Activated B cell treated with CpG ODN at 0.5 μM for 24 hours (primary cell): ENCODE measurements around the gene GDI1. TPM values are rescaled to one million over a fixed set of nuclear protein-coding genes. Genes with fewer than 3 reads are reported as not detected.

ENCODE experiments used
- ATAC-seq: fragments of 200-7000 bp; cut with Tn5 transposase; one replicate; pipeline ENCODE4 v1.10.0; 2021; ENCODE audit warnings: low read depth, mild to moderate bottlenecking, moderate library complexity
- CTCF ChIA-PET: fragments of 350-600 bp; sonication (Branson Sonifier 250); formaldehyde crosslinking; loops from one replicate; lab custom pipeline; 2021; ENCODE audit warnings: antibody characterized with exemption; lab: Charles Lee
- POLR2A ChIA-PET: fragments of 350-600 bp; sonication (Branson Sonifier 250); formaldehyde crosslinking; loops from one replicate; lab custom pipeline; 2021; ENCODE audit warnings: antibody characterized with exemption; lab: Charles Lee
- DNase-seq: peaks from one replicate; pipeline ENCODE4 v3.0.0; 2022
- H3K27ac Mint-ChIP-seq: one replicate; pipeline ENCODE4 v1.8.0; 2020; ENCODE audit warnings: mixed read lengths
- H3K27me3 Mint-ChIP-seq: one replicate; pipeline ENCODE4 v1.8.0; 2021; ENCODE audit warnings: mixed read lengths
- H3K36me3 Mint-ChIP-seq: one replicate; pipeline ENCODE4 v1.8.0; 2021; ENCODE audit warnings: low read depth, mixed read lengths
- H3K4me1 Mint-ChIP-seq: one replicate; pipeline ENCODE4 v1.8.0; 2021; ENCODE audit warnings: mixed read lengths
- H3K4me3 Mint-ChIP-seq: one replicate; pipeline ENCODE4 v1.8.0; 2020; ENCODE audit warnings: mild to moderate bottlenecking, mixed read lengths
- H3K9me3 Mint-ChIP-seq: one replicate; pipeline ENCODE4 v1.8.0; 2020; ENCODE audit warnings: mixed read lengths
- intact Hi-C: fragments of 100-400 bp; cut with micrococcal nuclease; formaldehyde crosslinking; loops from one replicate; pipeline ENCODE4 v1.15.1; 2024
- total RNA-seq: library from RNA; stranded (reverse); gene quantifications from 2 replicates; pipeline ENCODE4 v1.2.3, GENCODE V29; 2022
- TF ChIP-seq, protein P1 (sequence below): fragments of 200-600 bp; IDR thresholded peaks from one replicate; pipeline ENCODE4 v1.8.0; 2022; ENCODE audit warnings: antibody characterized with exemption, mild to moderate bottlenecking

Gene GDI1
- total RNA-seq, 1 donor from 2014 or later: 127 TPM

DNA sequence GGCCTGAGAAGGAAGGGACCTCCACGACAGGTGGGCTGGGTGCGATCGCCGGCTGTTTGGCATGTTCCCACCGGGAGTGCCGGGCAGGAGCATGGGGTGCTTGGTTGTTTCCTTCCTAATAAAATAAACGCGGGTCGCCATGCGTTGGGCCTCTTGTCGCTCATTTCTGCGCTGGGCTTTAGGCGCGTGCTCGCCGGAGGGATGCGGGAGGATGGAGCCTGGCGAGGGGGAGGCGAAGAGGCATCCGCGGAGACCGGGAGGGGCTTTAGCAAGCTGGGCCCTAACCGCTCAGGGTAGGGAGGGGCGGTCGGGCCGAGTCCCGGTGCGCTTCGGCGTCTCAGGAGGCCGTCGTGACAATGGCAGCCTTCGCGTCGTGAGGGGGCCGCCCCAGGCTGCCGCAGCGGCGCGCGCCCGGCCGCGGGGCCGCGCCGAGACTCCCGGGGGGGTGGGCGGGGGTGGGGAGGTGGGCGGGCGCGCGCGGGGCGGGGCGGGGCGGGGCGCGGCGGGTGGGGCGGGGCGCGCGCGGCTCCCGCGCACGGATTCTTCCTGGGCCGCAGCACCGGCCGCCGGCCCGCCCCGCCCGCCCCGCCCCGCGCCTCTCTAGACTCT is 476 bp upstream of the GDI1 start:
- peak overlapping the region; percentile 86 for H3K27ac Mint-ChIP-seq
- intact Hi-C loops: loop anchor here (1.0 to 5.0 kb wide), 4 partner anchors 8 to 42 kb away; partner anchors contain the start of genes ATP6AP1, LAGE3 and RPL10
- no peaks in the 10 kb centered on the region for H3K27me3 Mint-ChIP-seq
- POLR2A ChIA-PET: interaction anchor here (1.0 to 1.1 kb wide), 3 partner anchors 8 to 38 kb away, joined by 3 to 5 read pairs (median 3); partner anchors contain the start of genes ATP6AP1 and RPL10
- no peaks in the 10 kb centered on the region for H3K9me3 Mint-ChIP-seq
- CTCF ChIA-PET: no interaction called here
- H3K4me3 Mint-ChIP-seq: peak overlapping the region; percentile 80
- DNase-seq: peak; percentile 30
- TF ChIP-seq, protein P1, sequence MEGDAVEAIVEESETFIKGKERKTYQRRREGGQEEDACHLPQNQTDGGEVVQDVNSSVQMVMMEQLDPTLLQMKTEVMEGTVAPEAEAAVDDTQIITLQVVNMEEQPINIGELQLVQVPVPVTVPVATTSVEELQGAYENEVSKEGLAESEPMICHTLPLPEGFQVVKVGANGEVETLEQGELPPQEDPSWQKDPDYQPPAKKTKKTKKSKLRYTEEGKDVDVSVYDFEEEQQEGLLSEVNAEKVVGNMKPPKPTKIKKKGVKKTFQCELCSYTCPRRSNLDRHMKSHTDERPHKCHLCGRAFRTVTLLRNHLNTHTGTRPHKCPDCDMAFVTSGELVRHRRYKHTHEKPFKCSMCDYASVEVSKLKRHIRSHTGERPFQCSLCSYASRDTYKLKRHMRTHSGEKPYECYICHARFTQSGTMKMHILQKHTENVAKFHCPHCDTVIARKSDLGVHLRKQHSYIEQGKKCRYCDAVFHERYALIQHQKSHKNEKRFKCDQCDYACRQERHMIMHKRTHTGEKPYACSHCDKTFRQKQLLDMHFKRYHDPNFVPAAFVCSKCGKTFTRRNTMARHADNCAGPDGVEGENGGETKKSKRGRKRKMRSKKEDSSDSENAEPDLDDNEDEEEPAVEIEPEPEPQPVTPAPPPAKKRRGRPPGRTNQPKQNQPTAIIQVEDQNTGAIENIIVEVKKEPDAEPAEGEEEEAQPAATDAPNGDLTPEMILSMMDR: no peak
- H3K36me3 Mint-ChIP-seq: peaks cover 41% of the 10 kb centered on the region
- H3K4me1 Mint-ChIP-seq: peaks cover 23% of the 10 kb centered on the region
- peak; percentile 77 for ATAC-seq

DNA sequence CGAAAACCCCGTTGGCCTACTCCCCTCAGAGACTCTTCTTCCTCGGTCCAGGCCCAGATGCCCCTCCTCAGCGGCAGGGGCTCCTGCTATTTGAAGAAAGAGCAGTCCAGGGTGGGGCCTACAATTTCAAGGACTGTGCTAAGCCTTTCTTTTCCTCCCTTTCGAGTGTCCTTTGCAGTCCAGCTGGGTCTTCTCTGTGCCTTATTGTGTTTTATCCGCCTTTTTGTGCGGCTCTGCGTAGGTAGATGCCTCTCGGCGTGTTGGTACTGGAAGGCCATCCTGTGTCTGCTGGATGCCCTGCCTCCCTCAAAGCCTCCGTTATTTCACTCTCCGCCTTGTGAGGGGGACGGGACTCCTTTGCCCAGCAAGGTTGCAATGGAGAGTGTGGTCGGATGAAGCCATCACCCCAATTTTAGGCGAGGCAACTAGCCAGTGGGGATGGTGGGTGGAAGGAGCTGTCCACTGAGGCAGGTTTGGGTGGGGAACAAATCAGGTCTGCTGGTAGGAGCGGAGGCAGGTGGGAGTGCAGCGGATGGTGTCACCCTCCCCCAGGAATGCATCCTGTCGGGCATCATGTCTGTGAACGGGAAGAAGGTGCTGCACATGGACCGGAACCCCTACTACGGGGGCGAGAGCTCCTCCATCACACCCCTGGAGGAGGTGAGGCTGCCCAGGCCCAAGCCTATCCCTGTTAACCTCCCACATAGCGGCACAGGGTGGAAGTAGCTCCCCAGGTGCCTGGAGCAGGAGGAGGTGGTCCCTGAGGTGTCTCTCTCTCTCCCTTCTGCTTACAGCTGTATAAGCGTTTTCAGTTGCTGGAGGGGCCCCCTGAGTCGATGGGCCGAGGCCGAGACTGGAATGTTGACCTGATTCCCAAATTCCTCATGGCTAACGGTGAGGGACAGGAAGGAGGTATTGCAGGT is 1.3 kb downstream of the GDI1 start:
- H3K9me3 Mint-ChIP-seq: no peaks in the 10 kb centered on the region
- ChIA-PET POLR2A (interaction anchor here (0.7 to 1.9 kb wide), 5 partner anchors 14 to 89 kb away, joined by 3 to 6 read pairs (median 4); no protein-coding TSS in a partner anchor), CTCF (no interaction called here)
- peaks cover 44% of the 10 kb centered on the region for H3K36me3 Mint-ChIP-seq
- H3K27ac Mint-ChIP-seq: peak overlapping the region; percentile 65
- peak overlapping the region; percentile 88 for H3K4me3 Mint-ChIP-seq
- intact Hi-C loops: loop anchor here (2.0 to 5.0 kb wide), 3 partner anchors 19 to 41 kb away; partner anchors contain the start of genes LAGE3 and RPL10
- DNase-seq (no peak), ATAC-seq (no peak)
- peaks cover 22% of the 10 kb centered on the region for H3K4me1 Mint-ChIP-seq
- H3K27me3 Mint-ChIP-seq: no peaks in the 10 kb centered on the region
- TF ChIP-seq, protein P1: no peak

DNA sequence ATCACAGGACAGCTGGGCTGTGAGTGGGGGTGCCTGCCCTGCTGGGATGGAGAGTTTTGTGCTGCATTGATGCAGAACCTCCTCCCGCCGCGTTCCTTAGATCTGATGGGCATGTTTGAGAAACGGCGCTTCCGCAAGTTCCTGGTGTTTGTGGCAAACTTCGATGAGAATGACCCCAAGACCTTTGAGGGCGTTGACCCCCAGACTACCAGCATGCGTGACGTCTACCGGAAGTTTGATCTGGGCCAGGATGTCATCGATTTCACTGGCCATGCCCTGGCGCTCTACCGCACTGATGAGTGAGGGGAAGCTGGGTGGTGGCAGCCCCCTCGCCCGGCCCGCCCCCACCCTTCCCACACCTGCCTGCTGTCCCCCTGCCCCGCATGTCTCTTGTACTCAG is 2.9 kb downstream of the GDI1 start:
- CTCF ChIA-PET: no interaction called here
- H3K4me3 Mint-ChIP-seq: no peak overlapping the region
- H3K27me3 Mint-ChIP-seq: no peaks in the 10 kb centered on the region
- H3K9me3 Mint-ChIP-seq: no peaks in the 10 kb centered on the region
- POLR2A ChIA-PET: interaction anchor here (1.9 kb wide), 1 partner anchor 40 kb away, joined by 6 read pairs; no protein-coding TSS in a partner anchor
- no peak overlapping the region for H3K27ac Mint-ChIP-seq
- peaks cover 33% of the 10 kb centered on the region for H3K36me3 Mint-ChIP-seq
- intact Hi-C loops: loop anchor here (5.0 kb wide), 1 partner anchor 43 kb away; the partner anchor contains the start of gene RPL10
- DNase-seq: no peak
- no peak for ATAC-seq
- TF ChIP-seq, protein P1: no peak
- H3K4me1 Mint-ChIP-seq: peaks cover 25% of the 10 kb centered on the region

DNA sequence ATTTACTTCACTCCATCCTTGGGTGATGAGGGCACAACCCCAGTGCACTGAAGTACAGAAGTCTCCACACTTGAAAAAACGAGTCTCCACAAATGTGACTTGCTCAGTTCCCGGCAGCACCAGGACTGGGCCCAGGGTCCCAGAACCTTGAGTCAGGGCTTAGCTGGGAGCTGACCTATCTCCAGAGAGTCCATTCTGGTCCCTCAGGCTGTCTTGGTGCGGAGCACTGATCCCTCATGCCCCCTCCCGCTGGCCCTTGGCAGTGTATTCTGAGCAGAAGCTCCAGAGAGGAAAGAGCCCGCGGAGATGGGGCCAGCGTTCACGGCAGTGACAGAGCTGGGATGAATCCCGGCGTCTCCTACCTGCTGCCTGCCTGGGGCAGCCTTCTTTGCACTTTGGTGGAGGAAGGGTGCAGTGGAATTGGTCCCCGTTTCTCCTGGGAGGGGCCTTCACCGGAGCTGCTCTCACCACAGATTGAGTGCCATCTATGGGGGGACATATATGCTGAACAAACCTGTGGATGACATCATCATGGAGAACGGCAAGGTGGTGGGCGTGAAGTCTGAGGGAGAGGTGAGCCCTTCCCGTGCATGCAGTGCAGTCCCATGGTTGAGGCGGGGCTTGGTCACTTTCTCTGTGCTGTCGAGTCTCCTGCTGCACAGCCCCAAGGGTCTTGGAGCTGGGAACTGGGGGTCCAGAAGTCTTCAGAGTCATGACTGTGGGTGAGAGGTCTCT is 3.8 kb downstream of the GDI1 start:
- no peak overlapping the region for H3K4me3 Mint-ChIP-seq
- no peaks in the 10 kb centered on the region for H3K9me3 Mint-ChIP-seq
- CTCF ChIA-PET: no interaction called here
- intact Hi-C loops: no loop called here
- ATAC-seq: no peak
- H3K27me3 Mint-ChIP-seq: no peaks in the 10 kb centered on the region
- peaks cover 25% of the 10 kb centered on the region for H3K4me1 Mint-ChIP-seq
- POLR2A ChIA-PET: interaction anchor here (0.6 to 1.0 kb wide), 2 partner anchors 17 to 61 kb away, joined by 3 to 4 read pairs; partner anchors contain the start of gene EMD
- no peak overlapping the region for H3K27ac Mint-ChIP-seq
- H3K36me3 Mint-ChIP-seq: peaks cover 25% of the 10 kb centered on the region
- TF ChIP-seq, protein P1: no peak
- DNase-seq: no peak
